Urinary bladder (tissue), 4 donors: ENCODE data around the gene ACSS1. TPM values are rescaled to one million over a fixed set of nuclear protein-coding genes. Genes with fewer than 3 reads are reported as not detected.

Experiments used
- DNase-seq: peaks from one replicate; pipeline ENCODE4 v3.0.0-alpha.2; 2015; ENCODE audit errors: extremely low spot score
- H3K27ac ChIP-seq: one replicate; pipeline ENCODE4 v1.5.1; 2013; ENCODE audit warnings: low read depth, mild to moderate bottlenecking, moderate library complexity
- H3K36me3 ChIP-seq: one replicate; pipeline ENCODE4 v1.6.1; 2013; ENCODE audit warnings: mild to moderate bottlenecking, moderate library complexity; ENCODE audit not compliant: insufficient read depth
- H3K4me1 ChIP-seq: one replicate; pipeline ENCODE4 v1.6.1; 2013; ENCODE audit warnings: mild to moderate bottlenecking, moderate library complexity; ENCODE audit not compliant: insufficient read depth
- H3K4me3 ChIP-seq: one replicate; pipeline ENCODE4 v1.5.1; 2013; ENCODE audit warnings: low read depth, low read length
- WGBS: extraction: QIAGEN DNeasy Blood & Tissue Kit; methylation state at CpG from one replicate; pipeline ENCODE4 v1.1.7; 2013; 5-methylcytosine and 5-hydroxymethylcytosine counted together
- polyA plus RNA-seq: library from polyadenylated mRNA; stranded (reverse); fragments of 200-250 nt; gene quantifications from one replicate; pipeline ENCODE4 v1.2.3, GENCODE V29; 2013
- small RNA-seq: library from RNA; depleted of rRNA; stranded (forward); fragments of <200 nt; gene quantifications from one replicate; pipeline ENCODE3, GENCODE V24; 2014
- total RNA-seq: library from RNA; depleted of rRNA; stranded (reverse); fragments of >200 nt; gene quantifications from one replicate; pipeline ENCODE4 v1.2.3, GENCODE V29; 2014
- donor health status: healthy with polysubstance abuse.
- donor health status: healthy.

Gene ACSS1
- total and polyA plus RNA-seq, 2 donors = 11.1 to 15.1 TPM

- no peaks in the 10 kb centered on the region for H3K36me3 ChIP-seq
- 76% methylated on average over 20 of the region's 20 CpGs for WGBS
Measured at GRCh38 chr20:24958506-24959385, 99.2 kb downstream of the ACSS1 start.

GRCh38 chr20:24957326-24958016 lies 100.5 kb downstream of the ACSS1 start:
- peaks cover 2% of the 10 kb centered on the region for H3K36me3 ChIP-seq
- no peak overlapping the region for H3K27ac ChIP-seq
- H3K4me3 ChIP-seq = no peak overlapping the region
- DNase-seq = no peak
- WGBS = 93% methylated on average over 18 of the region's 18 CpGs
- H3K4me1 ChIP-seq = no peaks in the 10 kb centered on the region

More at GRCh38 chr20:24958506-24959385, 99.2 kb downstream of the ACSS1 start:
- no peak for DNase-seq
- H3K4me1 ChIP-seq = no peaks in the 10 kb centered on the region
- H3K27ac ChIP-seq = no peak overlapping the region
- H3K4me3 ChIP-seq = no peak overlapping the region

Small RNA genes lying within 50 kb of the gene (small RNA-seq; reads per million reads assigned to genes)
- not detected for gene RNU6-1257P

Other genes with a start within 250 kb of the ACSS1 start
- gene CST7, start 108.9 kb downstream of the ACSS1 start, total RNA-seq = not detected
- 4.5 TPM for gene CST7, start 108.9 kb downstream of the ACSS1 start, polyA plus RNA-seq
- 41.7 TPM for gene APMAP, start 65.4 kb downstream of the ACSS1 start, total RNA-seq
- gene APMAP, start 65.4 kb downstream of the ACSS1 start, polyA plus RNA-seq = 54.9 TPM
- not detected for gene VSX1, start 24.0 kb upstream of the ACSS1 start, total RNA-seq
- 0.05 TPM for gene VSX1, start 24.0 kb upstream of the ACSS1 start, polyA plus RNA-seq
- 19.2 TPM for gene ENTPD6, start 137.6 kb upstream of the ACSS1 start, total RNA-seq
- 45.4 TPM for gene ENTPD6, start 137.6 kb upstream of the ACSS1 start, polyA plus RNA-seq
- gene PYGB, start 189.9 kb upstream of the ACSS1 start, total RNA-seq = 71.4 TPM
- 237 TPM for gene PYGB, start 189.9 kb upstream of the ACSS1 start, polyA plus RNA-seq